Measurements from ENCODE around the gene SSRP1.

SSRP1 gene

DNA sequence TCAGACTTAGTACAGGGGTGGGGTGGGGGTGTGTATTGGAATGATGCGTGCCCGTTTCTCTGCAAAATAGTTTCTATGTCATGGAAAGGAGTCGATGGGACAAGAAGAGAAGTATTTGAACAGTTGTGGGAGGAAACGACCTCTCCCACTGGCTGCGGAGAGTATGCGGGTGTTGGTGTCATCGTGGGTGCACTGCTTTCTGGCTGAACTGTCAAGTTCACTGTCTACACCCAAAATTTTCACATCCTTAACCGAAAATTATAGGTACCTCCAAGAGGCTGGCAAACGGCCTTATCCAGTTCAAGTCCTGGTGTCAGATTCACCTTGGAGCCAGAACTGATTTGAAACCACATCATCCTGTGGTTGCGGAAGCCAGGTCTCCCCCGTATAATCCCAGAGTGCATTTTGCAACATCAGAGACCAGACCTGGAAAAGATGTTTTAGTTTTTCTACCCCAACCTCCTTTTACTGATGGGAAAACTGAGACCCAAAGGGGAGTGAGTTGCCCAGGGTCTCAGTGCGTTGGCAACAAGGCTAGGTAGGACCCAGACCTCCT is 497 bp upstream of the SSRP1 start:
- H3K27ac ChIP-seq (ENCODE audit: low read depth, low read length), result no peak overlapping the region
- H3K9ac ChIP-seq (ENCODE audit: low read depth, low read length), result no peak overlapping the region; the same call in 1 of the 2 replicates
- peaks cover 8% of the 10 kb centered on the region; the same call in 1 of the 2 replicates for H3K27me3 ChIP-seq (ENCODE audit: control insufficient read depth, insufficient read depth, low read length)
- H3K9me3 ChIP-seq (ENCODE audit: control insufficient read depth, insufficient read depth, low read length), result no peaks in the 10 kb centered on the region
- peak overlapping the region; percentile 83 for H3K4me3 ChIP-seq (ENCODE audit: low read depth, low read length)
- peaks cover 19% of the 10 kb centered on the region for H3K4me1 ChIP-seq (ENCODE audit: control insufficient read depth, insufficient read depth, low read length)
- H3K36me3 ChIP-seq (ENCODE audit: control insufficient read depth, insufficient read depth, low read length), result peaks cover 37% of the 10 kb centered on the region

DNA sequence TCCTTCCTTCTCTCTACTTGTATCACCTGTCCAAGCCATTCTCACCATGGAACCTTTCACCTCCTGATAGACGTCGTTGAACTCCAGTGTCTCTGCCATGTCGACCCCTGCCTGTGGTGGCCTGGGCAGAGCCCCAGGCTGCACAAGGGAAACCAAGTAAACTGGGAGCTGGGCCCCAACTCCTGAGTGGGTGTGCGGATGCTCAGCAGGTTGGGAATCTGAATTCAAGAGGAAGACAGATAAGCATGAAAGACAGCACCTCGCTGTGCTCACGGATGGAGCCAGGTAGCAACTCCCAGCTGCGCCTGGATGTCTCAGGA is 709 bp downstream of the SSRP1 start:
- Histone ChIP-seq H3K9ac (ENCODE audit: low read depth, low read length) (peak overlapping the region; percentile 81), H3K9me3 (ENCODE audit: control insufficient read depth, insufficient read depth, low read length) (no peaks in the 10 kb centered on the region), H3K4me3 (ENCODE audit: low read depth, low read length) (peak overlapping the region; percentile 83), H3K36me3 (ENCODE audit: control insufficient read depth, insufficient read depth, low read length) (peaks cover 49% of the 10 kb centered on the region), H3K27me3 (ENCODE audit: control insufficient read depth, insufficient read depth, low read length) (no peaks in the 10 kb centered on the region), H3K4me1 (ENCODE audit: control insufficient read depth, insufficient read depth, low read length) (peaks cover 12% of the 10 kb centered on the region), H3K27ac (ENCODE audit: low read depth, low read length) (peak overlapping the region; percentile 80)

DNA sequence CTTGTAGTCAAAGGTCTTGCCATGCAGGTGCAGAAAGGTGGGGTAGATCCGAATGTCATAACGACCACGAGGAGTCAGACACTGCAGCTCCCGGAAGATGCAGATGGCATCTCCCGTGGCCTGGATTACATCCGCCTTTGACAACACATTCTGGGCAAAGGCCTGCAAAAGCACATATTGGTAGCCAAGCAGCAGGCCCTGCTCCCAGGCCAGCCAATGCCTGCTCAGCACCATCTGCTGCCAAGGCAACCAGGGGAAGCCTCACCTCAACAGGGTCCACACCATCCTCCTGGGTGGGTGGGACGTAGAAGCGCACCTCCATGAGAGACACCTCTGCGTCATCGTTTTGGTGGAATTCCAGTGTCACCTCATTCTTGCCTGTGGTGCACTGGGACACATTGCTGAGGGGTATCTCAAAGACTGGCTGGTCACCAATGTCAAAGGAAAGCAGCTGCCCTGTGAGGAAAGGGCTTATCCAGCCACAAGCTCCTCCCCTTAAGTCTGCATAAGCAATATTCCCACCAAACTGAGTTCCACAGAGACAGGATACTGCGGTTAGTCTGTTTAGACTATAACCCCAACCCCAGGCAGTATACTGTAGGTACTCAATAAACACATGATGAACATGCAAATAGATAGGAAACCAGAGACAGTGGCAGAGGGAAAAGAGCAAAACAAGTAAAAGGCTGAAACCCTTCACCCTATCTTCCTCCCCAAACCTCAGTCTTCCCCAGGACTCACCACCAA is 2.8 kb downstream of the SSRP1 start:
- no peak overlapping the region for H3K4me3 ChIP-seq (ENCODE audit: low read depth, low read length)
- H3K27ac ChIP-seq (ENCODE audit: low read depth, low read length), result no peak overlapping the region
- peaks cover 70% of the 10 kb centered on the region for H3K36me3 ChIP-seq (ENCODE audit: control insufficient read depth, insufficient read depth, low read length)
- H3K4me1 ChIP-seq (ENCODE audit: control insufficient read depth, insufficient read depth, low read length), result peaks cover 12% of the 10 kb centered on the region
- no peaks in the 10 kb centered on the region for H3K9me3 ChIP-seq (ENCODE audit: control insufficient read depth, insufficient read depth, low read length)
- no peaks in the 10 kb centered on the region for H3K27me3 ChIP-seq (ENCODE audit: control insufficient read depth, insufficient read depth, low read length)
- H3K9ac ChIP-seq (ENCODE audit: low read depth, low read length), result no peak overlapping the region

DNA sequence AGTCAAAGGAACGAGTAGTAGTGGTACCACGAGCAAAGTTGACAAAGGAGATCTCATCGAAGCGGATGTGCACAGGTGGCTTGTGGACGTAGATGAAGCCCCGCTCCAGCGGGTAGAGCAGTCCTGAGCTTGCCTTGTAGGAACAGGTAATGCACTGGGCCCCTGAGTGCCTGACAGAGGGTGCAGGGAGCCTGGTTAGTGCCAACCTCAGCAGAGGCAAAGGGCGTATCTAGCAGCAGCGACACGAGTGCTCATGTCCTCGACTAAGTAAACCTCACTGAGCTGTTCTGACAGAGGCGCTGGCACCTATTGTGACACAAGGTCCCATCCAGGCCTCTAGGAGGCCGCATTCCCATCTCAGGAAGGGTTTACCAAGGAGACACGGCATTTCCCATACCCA is 4.0 kb downstream of the SSRP1 start:
- Histone ChIP-seq H3K9me3 (ENCODE audit: control insufficient read depth, insufficient read depth, low read length) (no peaks in the 10 kb centered on the region), H3K36me3 (ENCODE audit: control insufficient read depth, insufficient read depth, low read length) (peaks cover 82% of the 10 kb centered on the region), H3K27me3 (ENCODE audit: control insufficient read depth, insufficient read depth, low read length) (no peaks in the 10 kb centered on the region), H3K4me3 (ENCODE audit: low read depth, low read length) (no peak overlapping the region), H3K9ac (ENCODE audit: low read depth, low read length) (no peak overlapping the region), H3K27ac (ENCODE audit: low read depth, low read length) (no peak overlapping the region), H3K4me1 (ENCODE audit: control insufficient read depth, insufficient read depth, low read length) (peaks cover 12% of the 10 kb centered on the region)

DNA sequence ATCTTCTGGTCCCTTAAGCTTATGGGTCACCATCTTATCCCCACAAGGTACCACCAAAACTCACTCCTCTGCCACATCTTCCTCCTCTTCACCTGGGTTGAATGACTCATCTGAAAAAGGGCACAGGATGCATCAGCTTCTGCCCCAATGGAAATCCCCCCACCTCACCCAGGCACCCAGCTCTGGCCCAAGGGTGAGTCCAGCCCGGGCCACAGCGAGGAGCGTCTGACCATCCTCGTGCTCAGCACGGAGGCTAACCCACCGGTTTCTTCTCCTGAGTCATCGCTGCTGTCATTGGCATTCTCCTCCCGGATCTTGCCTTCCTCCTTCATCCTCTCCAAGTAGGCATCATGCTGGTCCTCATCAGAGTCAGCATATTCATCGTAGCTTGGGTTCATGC is 5.7 kb downstream of the SSRP1 start:
- Histone ChIP-seq H3K4me1 (ENCODE audit: control insufficient read depth, insufficient read depth, low read length) (peaks cover 20% of the 10 kb centered on the region), H3K27me3 (ENCODE audit: control insufficient read depth, insufficient read depth, low read length) (no peaks in the 10 kb centered on the region), H3K4me3 (ENCODE audit: low read depth, low read length) (no peak overlapping the region), H3K9ac (ENCODE audit: low read depth, low read length) (no peak overlapping the region), H3K36me3 (ENCODE audit: control insufficient read depth, insufficient read depth, low read length) (peaks cover 92% of the 10 kb centered on the region), H3K9me3 (ENCODE audit: control insufficient read depth, insufficient read depth, low read length) (no peaks in the 10 kb centered on the region), H3K27ac (ENCODE audit: low read depth, low read length) (no peak overlapping the region)

DNA sequence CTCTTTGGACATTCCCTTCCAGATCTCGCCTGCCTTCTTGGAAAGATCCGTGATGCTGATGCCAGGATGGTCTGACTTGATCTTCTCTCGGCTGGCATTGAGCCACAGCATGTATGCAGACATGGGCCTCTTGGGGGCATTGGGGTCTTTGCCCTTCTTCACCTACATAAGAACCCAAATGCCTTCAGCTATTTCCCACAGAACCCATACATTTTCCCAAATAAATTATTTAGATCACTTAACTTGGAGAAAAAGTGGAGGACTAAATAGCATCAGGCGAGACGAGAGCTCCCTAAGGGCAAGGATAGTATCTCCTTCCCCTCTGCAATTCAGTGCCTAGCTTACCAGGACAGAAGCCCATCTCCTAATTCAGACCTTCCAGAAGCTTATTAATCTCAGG is 8.0 kb downstream of the SSRP1 start:
- Histone ChIP-seq H3K4me3 (ENCODE audit: low read depth, low read length) (no peak overlapping the region), H3K36me3 (ENCODE audit: control insufficient read depth, insufficient read depth, low read length) (peaks cover 70% of the 10 kb centered on the region), H3K4me1 (ENCODE audit: control insufficient read depth, insufficient read depth, low read length) (peaks cover 23% of the 10 kb centered on the region), H3K27ac (ENCODE audit: low read depth, low read length) (no peak overlapping the region), H3K9me3 (ENCODE audit: control insufficient read depth, insufficient read depth, low read length) (no peaks in the 10 kb centered on the region), H3K9ac (ENCODE audit: low read depth, low read length) (no peak overlapping the region), H3K27me3 (ENCODE audit: control insufficient read depth, insufficient read depth, low read length) (no peaks in the 10 kb centered on the region)

DNA sequence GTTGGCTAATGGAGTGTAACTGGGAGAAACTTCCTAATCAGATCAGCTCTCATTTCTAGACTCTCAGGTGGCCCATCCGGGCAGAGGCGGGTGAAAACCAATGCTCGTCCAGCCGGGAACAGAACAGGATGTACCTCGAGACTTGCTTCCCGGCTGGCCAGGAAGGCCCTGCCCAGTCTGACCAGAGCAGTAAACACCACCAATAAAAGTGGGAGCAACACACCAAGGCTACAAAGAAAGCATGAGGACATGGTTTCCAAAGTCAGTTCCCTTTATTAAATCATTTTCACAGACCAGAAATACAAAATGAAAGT is 10.0 kb downstream of the SSRP1 start:
- Histone ChIP-seq H3K36me3 (ENCODE audit: control insufficient read depth, insufficient read depth, low read length) (peaks cover 60% of the 10 kb centered on the region), H3K4me1 (ENCODE audit: control insufficient read depth, insufficient read depth, low read length) (peaks cover 34% of the 10 kb centered on the region), H3K9me3 (ENCODE audit: control insufficient read depth, insufficient read depth, low read length) (no peaks in the 10 kb centered on the region), H3K9ac (ENCODE audit: low read depth, low read length) (peak overlapping the region; percentile 96), H3K4me3 (ENCODE audit: low read depth, low read length) (peak overlapping the region; percentile 64), H3K27me3 (ENCODE audit: control insufficient read depth, insufficient read depth, low read length) (no peaks in the 10 kb centered on the region), H3K27ac (ENCODE audit: low read depth, low read length) (peak overlapping the region; percentile 99)

DNA sequence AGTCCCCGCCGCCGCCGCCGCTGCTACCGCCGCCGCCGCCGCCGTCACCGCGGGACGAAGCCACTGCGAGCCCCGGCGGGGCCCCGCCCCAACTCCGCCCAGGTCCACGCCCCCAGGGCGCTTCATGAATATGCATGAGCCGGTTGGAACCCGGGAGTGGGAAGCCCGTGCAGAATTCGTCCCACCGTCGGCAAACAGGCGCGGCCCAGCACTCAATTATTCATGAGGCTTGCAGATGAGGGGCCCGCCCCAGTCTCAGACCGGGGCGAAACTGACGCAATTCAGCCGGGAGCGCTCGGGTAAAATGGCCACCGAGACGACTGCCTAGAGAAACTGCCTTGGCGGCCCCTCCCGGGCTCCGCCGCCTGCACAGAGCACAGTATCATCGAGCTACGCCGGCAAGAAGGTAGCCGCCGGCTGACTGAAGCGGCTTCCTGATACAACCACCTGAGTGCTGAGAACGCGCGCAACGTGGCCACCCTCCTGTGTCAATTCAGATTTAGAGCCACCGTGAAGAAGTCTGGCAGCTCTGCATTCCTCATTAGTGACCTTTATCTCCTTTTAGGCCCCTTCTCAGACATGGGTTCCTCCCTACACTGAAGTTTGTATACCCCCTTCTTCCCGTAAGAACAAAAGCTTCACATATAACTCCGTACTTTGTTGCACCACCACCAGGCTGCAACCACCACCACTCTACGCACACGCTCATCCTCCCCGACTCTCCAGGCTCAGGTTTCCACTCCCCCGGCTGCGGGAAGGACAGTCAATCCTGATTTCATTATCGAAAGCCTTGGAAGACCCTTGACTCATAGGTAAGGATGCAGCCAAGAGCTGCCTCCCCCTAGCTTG is 10.6 kb downstream of the SSRP1 start, which contains the start of gene TNKS1BP1:
TSS of gene TNKS1BP1 (minus strand) at position 67 of the 849 bp plus-strand sequence. CDS start 3,067 bp downstream, outside the sequence.
- Histone ChIP-seq H3K36me3 (ENCODE audit: control insufficient read depth, insufficient read depth, low read length) (peaks cover 60% of the 10 kb centered on the region), H3K4me3 (ENCODE audit: low read depth, low read length) (peak within 1 kb of the TSS; percentile 64), H3K27me3 (ENCODE audit: control insufficient read depth, insufficient read depth, low read length) (no peaks in the 10 kb centered on the region), H3K9ac (ENCODE audit: low read depth, low read length) (peak within 1 kb of the TSS; percentile 96), H3K9me3 (ENCODE audit: control insufficient read depth, insufficient read depth, low read length) (no peaks in the 10 kb centered on the region), H3K27ac (ENCODE audit: low read depth, low read length) (peak within 1 kb of the TSS; percentile 99), H3K4me1 (ENCODE audit: control insufficient read depth, insufficient read depth, low read length) (peaks cover 34% of the 10 kb centered on the region)

DNA sequence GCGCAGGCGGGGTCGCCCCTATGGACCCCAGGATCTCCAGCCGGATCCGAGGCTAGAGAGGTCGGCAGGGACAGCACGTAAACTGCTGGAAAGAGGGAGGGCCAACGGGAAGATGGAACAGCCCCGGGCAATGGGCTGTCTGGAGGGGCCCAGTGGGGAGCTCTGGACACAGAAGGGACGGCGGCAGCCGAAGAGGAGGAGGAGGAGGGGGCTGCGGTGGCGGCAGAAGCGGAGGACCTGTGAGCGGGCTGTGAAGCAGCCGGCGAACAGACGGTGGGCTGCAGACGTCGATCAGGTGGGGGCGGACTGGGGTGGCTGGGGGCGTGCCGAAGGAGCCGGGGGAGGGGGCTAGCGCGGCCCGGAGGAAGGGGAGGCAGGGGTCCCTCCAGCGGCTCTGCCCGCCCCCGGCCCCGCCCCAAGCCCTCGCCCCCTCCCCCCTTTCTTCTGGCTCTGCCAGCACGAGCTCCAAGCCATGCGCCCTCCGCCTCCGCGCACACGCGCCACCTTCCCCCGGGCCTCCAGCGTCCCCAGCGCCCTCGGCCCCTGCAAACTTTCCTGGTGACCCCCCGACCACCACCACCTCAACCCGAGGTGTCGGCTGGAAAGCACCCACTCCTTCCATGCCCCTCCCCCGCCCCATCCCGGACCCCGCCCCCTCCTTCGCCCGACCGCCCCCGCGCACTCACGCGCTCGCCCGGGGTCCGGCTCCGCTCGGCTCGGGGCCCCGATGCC is 11.4 kb downstream of the SSRP1 start:
- Histone ChIP-seq H3K4me3 (ENCODE audit: low read depth, low read length) (peak overlapping the region; percentile 64), H3K27ac (ENCODE audit: low read depth, low read length) (peak overlapping the region; percentile 99), H3K4me1 (ENCODE audit: control insufficient read depth, insufficient read depth, low read length) (peaks cover 34% of the 10 kb centered on the region)

DNA sequence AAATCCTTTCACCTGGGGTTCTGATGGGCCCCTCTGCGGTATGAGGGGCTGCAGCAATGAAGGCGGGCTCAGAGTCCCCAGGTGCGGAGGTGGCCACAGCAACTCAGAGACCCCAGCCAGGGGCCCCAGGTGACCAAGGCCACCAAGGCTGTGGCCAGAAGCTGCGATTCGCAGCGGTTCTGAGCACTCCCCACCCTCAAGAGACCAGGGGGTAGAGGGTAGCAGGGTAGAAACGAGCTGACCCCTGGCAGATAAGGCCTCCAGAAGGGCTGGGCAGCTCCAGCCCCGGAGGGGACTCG is 11.9 kb downstream of the SSRP1 start:
- Histone ChIP-seq H3K27me3 (ENCODE audit: control insufficient read depth, insufficient read depth, low read length) (no peaks in the 10 kb centered on the region), H3K4me3 (ENCODE audit: low read depth, low read length) (peak overlapping the region; percentile 64), H3K36me3 (ENCODE audit: control insufficient read depth, insufficient read depth, low read length) (peaks cover 56% of the 10 kb centered on the region), H3K4me1 (ENCODE audit: control insufficient read depth, insufficient read depth, low read length) (peaks cover 34% of the 10 kb centered on the region), H3K27ac (ENCODE audit: low read depth, low read length) (peak overlapping the region; percentile 99), H3K9ac (ENCODE audit: low read depth, low read length) (peak overlapping the region; percentile 7; the same call in 1 of the 2 replicates), H3K9me3 (ENCODE audit: control insufficient read depth, insufficient read depth, low read length) (no peaks in the 10 kb centered on the region)

More for the DNA sequence above, 11.4 kb downstream of the SSRP1 start:
- Histone ChIP-seq H3K27me3 (ENCODE audit: control insufficient read depth, insufficient read depth, low read length) (no peaks in the 10 kb centered on the region), H3K36me3 (ENCODE audit: control insufficient read depth, insufficient read depth, low read length) (peaks cover 57% of the 10 kb centered on the region), H3K9ac (ENCODE audit: low read depth, low read length) (peak overlapping the region; percentile 57; the same call in 1 of the 2 replicates), H3K9me3 (ENCODE audit: control insufficient read depth, insufficient read depth, low read length) (no peaks in the 10 kb centered on the region)
